NK-92 (cell line): Measurements from ENCODE around the gene SCYL1.

Experiments
- DNase-seq: peaks from one replicate; lab custom pipeline; 2025; ENCODE audit not compliant: unreplicated experiment; lab: John Stamatoyannopoulos, UW

SCYL1 gene

GRCh38 chr11:65579291-65579690 lies 54.4 kb downstream of the SCYL1 start:
- DNase-seq = no peak

GRCh38 chr11:65580031-65580692 lies 55.3 kb downstream of the SCYL1 start:
- no peak for DNase-seq

- no peak for DNase-seq
These were observed 55.9 kb downstream of the SCYL1 start for GRCh38 chr11:65580756-65581155.

DNA sequence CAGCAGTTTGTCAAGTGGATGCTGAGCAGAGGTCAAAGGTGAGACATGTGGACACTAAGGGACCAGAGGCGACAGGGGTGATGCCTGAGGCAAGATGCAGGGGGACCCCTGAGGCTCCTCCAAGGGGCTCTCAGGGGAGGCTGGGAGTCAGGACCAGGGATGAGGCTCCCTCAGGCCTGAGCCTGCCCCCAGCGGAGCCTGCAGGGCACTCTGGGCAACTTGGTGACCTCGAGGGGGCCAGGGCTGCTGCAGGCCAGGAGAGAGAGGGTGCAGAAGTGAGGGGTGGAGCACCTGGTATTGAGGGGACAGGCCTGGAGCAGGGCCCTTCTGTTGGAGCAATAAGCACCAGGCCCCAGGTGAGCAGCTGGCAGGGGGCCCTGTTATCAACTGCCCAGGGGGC lies 57.0 kb downstream of the SCYL1 start:
- DNase-seq = no peak

- no peak for DNase-seq
These were observed 58.7 kb downstream of the SCYL1 start for GRCh38 chr11:65583589-65583988.

GRCh38 chr11:65584106-65584505 lies 59.2 kb downstream of the SCYL1 start:
- no peak for DNase-seq

DNA sequence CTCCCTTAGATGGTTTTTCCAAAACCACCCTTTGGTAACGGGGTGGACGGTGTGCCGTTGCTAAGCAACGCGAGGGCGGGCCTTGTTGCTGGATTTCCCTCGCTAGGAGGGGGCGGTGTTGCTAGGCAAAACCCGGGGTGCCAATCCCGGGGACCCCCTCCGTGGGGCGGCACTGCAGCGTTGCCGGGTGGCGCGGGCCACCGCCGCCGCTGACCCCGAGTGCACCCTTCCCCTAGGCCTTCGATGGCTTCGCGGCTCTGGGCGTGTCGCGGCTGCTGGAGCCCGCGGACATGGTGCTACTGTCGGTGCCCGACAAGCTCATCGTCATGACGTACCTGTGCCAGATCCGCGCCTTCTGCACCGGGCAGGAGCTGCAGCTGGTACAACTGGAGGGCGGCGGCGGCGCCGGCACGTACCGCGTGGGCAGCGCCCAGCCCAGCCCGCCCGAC lies 59.9 kb downstream of the SCYL1 start:
- DNase-seq = no peak

- DNase-seq = no peak
These were observed 60.7 kb downstream of the SCYL1 start for GRCh38 chr11:65585396-65586246.

DNA sequence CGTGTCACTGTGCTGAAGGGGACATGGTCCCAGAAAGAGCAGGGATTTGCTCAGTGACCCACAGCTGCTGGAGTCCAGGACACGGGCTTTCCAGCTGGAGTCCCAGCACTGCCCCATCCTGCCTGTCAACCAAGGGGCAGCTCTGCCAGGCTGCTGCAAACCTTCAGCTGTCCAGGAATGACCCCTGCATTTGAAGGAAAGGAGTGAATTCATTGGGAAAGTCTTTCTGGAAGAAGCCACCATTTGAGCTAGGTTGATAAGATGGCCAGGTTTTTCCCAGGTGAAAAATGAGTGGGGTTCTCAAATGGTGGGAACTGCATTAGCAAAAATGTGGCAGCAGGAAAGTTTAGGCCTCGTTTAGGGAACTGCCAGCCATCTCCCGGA lies 61.4 kb downstream of the SCYL1 start:
- DNase-seq = no peak

- DNase-seq = no peak
These were observed 61.8 kb downstream of the SCYL1 start for GRCh38 chr11:65586676-65587075.
